ENCODE data around the gene CTSD. TPM values are rescaled to one million over a fixed set of nuclear protein-coding genes. Genes with fewer than 3 reads are reported as not detected.

CTSD gene
- total RNA-seq, 1 experiment from 2014 or later: 158 TPM

DNA sequence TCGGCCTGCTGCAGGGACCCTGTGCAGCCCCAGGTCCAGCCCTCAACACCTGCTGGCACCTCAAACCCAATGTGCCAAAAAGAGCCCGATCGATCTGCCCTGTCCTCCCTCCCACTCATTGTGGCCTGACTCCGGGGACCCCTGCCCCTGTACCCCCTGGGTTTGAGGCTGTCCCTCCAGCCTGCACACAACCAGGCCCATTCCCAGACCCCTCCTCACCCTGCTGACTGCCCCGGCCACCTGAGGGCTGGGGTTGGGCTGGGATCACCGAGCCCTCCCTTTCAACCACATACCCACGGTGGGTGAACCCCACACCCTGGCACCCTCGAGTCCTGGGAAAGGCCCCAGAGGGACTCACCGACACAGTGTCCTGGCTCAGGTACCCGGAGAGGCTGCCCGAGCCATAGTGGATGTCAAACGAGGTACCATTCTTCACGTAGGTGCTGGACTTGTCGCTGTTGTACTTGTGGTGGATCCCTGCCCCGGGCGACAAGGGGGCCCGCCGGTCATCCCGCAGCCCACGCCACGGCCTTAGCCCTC is 5.0 kb downstream of the CTSD start:
- Histone ChIP-seq H2AK5ac (ENCODE audit: insufficient read length, low read length) (no peak overlapping the region), H3K4ac (ENCODE audit: low read depth, low read length) (no peak overlapping the region), H4K20me1 (ENCODE audit: control insufficient read depth, insufficient read depth, insufficient read length) (no peaks in the 10 kb centered on the region), H4K5ac (ENCODE audit: insufficient read length, low read depth, low read length) (no peak overlapping the region), H2BK12ac (ENCODE audit: insufficient read length, low read depth, low read length) (no peak overlapping the region), H3K56ac (ENCODE audit: insufficient read length, low read depth, low read length) (no peak overlapping the region), H2BK15ac (ENCODE audit: low read depth, low read length) (no peak overlapping the region), H2AFZ (ENCODE audit: low read length) (no peak overlapping the region), H2BK5ac (ENCODE audit: insufficient read length, low read length) (no peak overlapping the region), H4K8ac (replicated peaks; ENCODE audit: insufficient read length, low read depth, low read length) (no peak overlapping the region), H2BK120ac (ENCODE audit: low read depth, low read length, poor library complexity, severe bottlenecking) (no peak overlapping the region), H3K9me3 (ENCODE audit: control insufficient read depth, low read depth, low read length) (no peaks in the 10 kb centered on the region), H3K14ac (ENCODE audit: insufficient read depth, low read length) (no peak overlapping the region), H2BK20ac (ENCODE audit: low read depth, low read length, poor library complexity, severe bottlenecking) (no peak overlapping the region), H3K79me1 (ENCODE audit: insufficient read depth, low read depth, low read length, poor library complexity, severe bottlenecking) (peaks cover 9% of the 10 kb centered on the region), H3T11ph (ENCODE audit: low read length) (no peak overlapping the region), H4K91ac (ENCODE audit: insufficient read length, low read depth, low read length) (no peak overlapping the region), H3K27ac (ENCODE audit: insufficient read length, low read depth, low read length) (no peak overlapping the region), H3K4me1 (ENCODE audit: insufficient read depth, low read length) (no peaks in the 10 kb centered on the region), H3K23me2 (ENCODE audit: insufficient read length, low read depth, low read length, poor library complexity, severe bottlenecking) (peaks cover 5% of the 10 kb centered on the region), H3K9ac (ENCODE audit: extremely low read depth, insufficient read length, low read length) (no peak overlapping the region), H3K79me2 (ENCODE audit: insufficient read depth, low read length) (no peaks in the 10 kb centered on the region; the same call in 1 of the 2 replicates), H3K23ac (ENCODE audit: insufficient read length, low read depth, low read length) (no peak overlapping the region), H3K18ac (ENCODE audit: insufficient read length, low read depth, low read length) (no peak overlapping the region), H3K4me2 (ENCODE audit: insufficient read depth, insufficient read length, low read length) (no peak overlapping the region), H3K27me3 (ENCODE audit: insufficient read depth, low read length) (no peaks in the 10 kb centered on the region)
- H3K36me3 Mint-ChIP-seq (ENCODE audit: insufficient read depth in 1 of 3, low read depth in 3 of 3): peaks cover 3 to 18% (median 10%) of the 10 kb centered on the region in 3 experiments; a peak in 5 of 7 replicates
- H3K9me3 Mint-ChIP-seq: no peaks in the 10 kb centered on the region
- H3K27me3 Mint-ChIP-seq (ENCODE audit: low read depth): no peaks in the 10 kb centered on the region
- no CpG with 5 or more reads among the region's 21 CpGs for WGBS (ENCODE audit: extremely low coverage, insufficient read length, low lambda C conversion rate)
- H3K4me1 Mint-ChIP-seq: 0 out of 4 replicates have a peak, but pooled peaks cover 0 to 3% of the 10 kb centered on the region in 2 experiments
- no peak for TF ChIP-seq CTCF (conservative IDR thresholded peaks at IDR 0.05)
- H3K4me3 Mint-ChIP-seq: no peak overlapping the region
- no peak overlapping the region for H3K27ac Mint-ChIP-seq
- DNase-seq: no peak
